ENCODE measurements around the gene KIF5B. TPM values are rescaled to one million over a fixed set of nuclear protein-coding genes. Genes with fewer than 3 reads are reported as not detected.

Gene KIF5B
- total and polyA plus RNA-seq, 10 of the 15 experiments (the other 5 are each of a cell fraction or from before 2014, with no cell fraction given) = 14.7 to 47.4 (median 33.1) TPM

DNA sequence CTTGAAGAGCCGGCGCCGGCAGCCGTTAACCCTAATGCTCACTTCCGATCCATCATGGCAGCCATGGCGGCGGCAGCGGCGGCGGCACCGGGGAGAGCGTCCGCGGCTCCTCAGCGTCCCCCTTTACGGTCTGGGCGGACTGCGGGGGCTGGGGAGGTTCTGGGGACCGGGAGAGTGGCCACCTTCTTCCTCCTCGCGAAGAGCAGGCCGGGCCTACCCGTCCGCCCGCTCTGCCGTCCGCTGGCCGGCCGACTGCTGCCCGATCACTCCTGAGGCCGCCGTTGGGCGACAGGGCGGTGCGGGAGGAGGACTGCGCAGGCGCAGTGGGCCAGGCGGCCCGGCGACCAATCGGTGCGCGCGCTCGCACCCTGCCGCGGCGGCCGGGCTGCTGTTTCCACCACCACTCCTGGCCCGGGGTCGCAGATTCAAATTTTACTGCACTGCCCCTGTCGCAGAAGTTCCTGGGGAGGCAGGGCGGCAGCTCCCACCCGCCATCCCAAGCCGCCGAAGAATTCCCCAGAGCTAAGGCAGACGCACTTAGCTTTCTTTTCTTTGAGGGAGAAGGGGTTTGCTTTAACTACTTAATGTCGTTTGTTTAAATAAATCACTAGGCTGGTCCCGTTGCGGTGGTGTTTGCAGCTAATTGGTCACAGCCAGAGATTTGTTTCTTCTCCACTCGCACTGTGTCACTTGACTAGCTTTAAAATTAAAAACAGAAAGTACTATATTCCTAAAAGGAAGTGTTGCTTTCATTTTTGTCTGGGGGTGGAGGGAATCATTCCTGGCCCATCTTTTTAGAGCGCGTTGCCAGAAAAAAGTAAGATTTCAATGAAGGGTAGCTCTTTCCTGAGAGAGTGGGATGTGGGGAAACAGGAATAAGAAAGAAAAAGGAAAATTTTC is at the start of gene KIF5B (continued):
- TF ChIP-seq NR2C2 (IDR thresholded peaks at IDR 0.05; ENCODE audit: borderline replicate concordance, control insufficient read depth, insufficient read length, low read depth) (no peak), CHD1 (IDR thresholded peaks at IDR 0.05; ENCODE audit: low read depth, low read length) (no peak), SIN3A (IDR thresholded peaks at IDR 0.05; ENCODE audit: low read depth, low read length) (peak; percentile 83), BACH1 (IDR thresholded peaks at IDR 0.05; ENCODE audit: borderline replicate concordance) (peak; percentile 69), GABPA (IDR thresholded peaks at IDR 0.05; ENCODE audit: low read depth) (no peak), GATAD2B (conservative IDR thresholded peaks at IDR 0.05; ENCODE audit: low read depth) (peak; percentile 77), POLR2AphosphoS2 (IDR thresholded peaks at IDR 0.05; ENCODE audit: low read depth, low read length) (peak; percentile 66), NFYB (IDR thresholded peaks at IDR 0.05; ENCODE audit: insufficient read depth, low read depth, low read length) (peak; percentile 71; the same call in 1 of the 2 replicates), NRF1 (conservative IDR thresholded peaks at IDR 0.05; ENCODE audit: low read depth, low read length) (peak; percentile 56), FOXM1 (IDR thresholded peaks at IDR 0.05; ENCODE audit: low read depth, low read length) (no peak), POLR2A (IDR thresholded peaks at IDR 0.05; ENCODE audit: low read depth, low read length) (peak; percentile 99), CREM (IDR thresholded peaks at IDR 0.05; ENCODE audit: low read depth) (no peak), RELA (IDR thresholded peaks at IDR 0.05; ENCODE audit: borderline replicate concordance, partially characterized antibody) (peak; percentile 53), KDM1A (IDR thresholded peaks at IDR 0.05; ENCODE audit: borderline replicate concordance) (no peak)
- TF ChIP-seq, protein P1, sequence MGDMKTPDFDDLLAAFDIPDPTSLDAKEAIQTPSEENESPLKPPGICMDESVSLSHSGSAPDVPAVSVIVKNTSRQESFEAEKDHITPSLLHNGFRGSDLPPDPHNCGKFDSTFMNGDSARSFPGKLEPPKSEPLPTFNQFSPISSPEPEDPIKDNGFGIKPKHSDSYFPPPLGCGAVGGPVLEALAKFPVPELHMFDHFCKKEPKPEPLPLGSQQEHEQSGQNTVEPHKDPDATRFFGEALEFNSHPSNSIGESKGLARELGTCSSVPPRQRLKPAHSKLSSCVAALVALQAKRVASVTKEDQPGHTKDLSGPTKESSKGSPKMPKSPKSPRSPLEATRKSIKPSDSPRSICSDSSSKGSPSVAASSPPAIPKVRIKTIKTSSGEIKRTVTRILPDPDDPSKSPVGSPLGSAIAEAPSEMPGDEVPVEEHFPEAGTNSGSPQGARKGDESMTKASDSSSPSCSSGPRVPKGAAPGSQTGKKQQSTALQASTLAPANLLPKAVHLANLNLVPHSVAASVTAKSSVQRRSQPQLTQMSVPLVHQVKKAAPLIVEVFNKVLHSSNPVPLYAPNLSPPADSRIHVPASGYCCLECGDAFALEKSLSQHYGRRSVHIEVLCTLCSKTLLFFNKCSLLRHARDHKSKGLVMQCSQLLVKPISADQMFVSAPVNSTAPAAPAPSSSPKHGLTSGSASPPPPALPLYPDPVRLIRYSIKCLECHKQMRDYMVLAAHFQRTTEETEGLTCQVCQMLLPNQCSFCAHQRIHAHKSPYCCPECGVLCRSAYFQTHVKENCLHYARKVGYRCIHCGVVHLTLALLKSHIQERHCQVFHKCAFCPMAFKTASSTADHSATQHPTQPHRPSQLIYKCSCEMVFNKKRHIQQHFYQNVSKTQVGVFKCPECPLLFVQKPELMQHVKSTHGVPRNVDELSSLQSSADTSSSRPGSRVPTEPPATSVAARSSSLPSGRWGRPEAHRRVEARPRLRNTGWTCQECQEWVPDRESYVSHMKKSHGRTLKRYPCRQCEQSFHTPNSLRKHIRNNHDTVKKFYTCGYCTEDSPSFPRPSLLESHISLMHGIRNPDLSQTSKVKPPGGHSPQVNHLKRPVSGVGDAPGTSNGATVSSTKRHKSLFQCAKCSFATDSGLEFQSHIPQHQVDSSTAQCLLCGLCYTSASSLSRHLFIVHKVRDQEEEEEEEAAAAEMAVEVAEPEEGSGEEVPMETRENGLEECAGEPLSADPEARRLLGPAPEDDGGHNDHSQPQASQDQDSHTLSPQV (IDR thresholded peaks at IDR 0.05) = 0 out of 2 replicates have a peak, but pooled peaks have one; percentile 57
- TF ChIP-seq, protein P2, sequence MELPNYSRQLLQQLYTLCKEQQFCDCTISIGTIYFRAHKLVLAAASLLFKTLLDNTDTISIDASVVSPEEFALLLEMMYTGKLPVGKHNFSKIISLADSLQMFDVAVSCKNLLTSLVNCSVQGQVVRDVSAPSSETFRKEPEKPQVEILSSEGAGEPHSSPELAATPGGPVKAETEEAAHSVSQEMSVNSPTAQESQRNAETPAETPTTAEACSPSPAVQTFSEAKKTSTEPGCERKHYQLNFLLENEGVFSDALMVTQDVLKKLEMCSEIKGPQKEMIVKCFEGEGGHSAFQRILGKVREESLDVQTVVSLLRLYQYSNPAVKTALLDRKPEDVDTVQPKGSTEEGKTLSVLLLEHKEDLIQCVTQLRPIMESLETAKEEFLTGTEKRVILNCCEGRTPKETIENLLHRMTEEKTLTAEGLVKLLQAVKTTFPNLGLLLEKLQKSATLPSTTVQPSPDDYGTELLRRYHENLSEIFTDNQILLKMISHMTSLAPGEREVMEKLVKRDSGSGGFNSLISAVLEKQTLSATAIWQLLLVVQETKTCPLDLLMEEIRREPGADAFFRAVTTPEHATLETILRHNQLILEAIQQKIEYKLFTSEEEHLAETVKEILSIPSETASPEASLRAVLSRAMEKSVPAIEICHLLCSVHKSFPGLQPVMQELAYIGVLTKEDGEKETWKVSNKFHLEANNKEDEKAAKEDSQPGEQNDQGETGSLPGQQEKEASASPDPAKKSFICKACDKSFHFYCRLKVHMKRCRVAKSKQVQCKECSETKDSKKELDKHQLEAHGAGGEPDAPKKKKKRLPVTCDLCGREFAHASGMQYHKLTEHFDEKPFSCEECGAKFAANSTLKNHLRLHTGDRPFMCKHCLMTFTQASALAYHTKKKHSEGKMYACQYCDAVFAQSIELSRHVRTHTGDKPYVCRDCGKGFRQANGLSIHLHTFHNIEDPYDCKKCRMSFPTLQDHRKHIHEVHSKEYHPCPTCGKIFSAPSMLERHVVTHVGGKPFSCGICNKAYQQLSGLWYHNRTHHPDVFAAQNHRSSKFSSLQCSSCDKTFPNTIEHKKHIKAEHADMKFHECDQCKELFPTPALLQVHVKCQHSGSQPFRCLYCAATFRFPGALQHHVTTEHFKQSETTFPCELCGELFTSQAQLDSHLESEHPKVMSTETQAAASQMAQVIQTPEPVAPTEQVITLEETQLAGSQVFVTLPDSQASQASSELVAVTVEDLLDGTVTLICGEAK (IDR thresholded peaks at IDR 0.05; ENCODE audit: borderline replicate concordance) = peak; percentile 12; the same call in 1 of the 2 replicates
- TF ChIP-seq, protein P3, sequence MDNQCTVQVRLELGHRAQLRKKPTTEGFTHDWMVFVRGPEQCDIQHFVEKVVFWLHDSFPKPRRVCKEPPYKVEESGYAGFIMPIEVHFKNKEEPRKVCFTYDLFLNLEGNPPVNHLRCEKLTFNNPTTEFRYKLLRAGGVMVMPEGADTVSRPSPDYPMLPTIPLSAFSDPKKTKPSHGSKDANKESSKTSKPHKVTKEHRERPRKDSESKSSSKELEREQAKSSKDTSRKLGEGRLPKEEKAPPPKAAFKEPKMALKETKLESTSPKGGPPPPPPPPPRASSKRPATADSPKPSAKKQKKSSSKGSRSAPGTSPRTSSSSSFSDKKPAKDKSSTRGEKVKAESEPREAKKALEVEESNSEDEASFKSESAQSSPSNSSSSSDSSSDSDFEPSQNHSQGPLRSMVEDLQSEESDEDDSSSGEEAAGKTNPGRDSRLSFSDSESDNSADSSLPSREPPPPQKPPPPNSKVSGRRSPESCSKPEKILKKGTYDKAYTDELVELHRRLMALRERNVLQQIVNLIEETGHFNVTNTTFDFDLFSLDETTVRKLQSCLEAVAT (IDR thresholded peaks at IDR 0.05) = peak; percentile 23
- TF ChIP-seq, protein P4, sequence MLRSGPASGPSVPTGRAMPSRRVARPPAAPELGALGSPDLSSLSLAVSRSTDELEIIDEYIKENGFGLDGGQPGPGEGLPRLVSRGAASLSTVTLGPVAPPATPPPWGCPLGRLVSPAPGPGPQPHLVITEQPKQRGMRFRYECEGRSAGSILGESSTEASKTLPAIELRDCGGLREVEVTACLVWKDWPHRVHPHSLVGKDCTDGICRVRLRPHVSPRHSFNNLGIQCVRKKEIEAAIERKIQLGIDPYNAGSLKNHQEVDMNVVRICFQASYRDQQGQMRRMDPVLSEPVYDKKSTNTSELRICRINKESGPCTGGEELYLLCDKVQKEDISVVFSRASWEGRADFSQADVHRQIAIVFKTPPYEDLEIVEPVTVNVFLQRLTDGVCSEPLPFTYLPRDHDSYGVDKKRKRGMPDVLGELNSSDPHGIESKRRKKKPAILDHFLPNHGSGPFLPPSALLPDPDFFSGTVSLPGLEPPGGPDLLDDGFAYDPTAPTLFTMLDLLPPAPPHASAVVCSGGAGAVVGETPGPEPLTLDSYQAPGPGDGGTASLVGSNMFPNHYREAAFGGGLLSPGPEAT (IDR thresholded peaks at IDR 0.05; ENCODE audit: low read depth) = no peak

Data from GM12878 (cell line).